Measurements from ENCODE around the gene XPR1. TPM values are rescaled to one million over a fixed set of nuclear protein-coding genes. Genes with fewer than 3 reads are reported as not detected.

Gene XPR1
- total RNA-seq, 1 donor from 2014 or later = 21.4 TPM

DNA sequence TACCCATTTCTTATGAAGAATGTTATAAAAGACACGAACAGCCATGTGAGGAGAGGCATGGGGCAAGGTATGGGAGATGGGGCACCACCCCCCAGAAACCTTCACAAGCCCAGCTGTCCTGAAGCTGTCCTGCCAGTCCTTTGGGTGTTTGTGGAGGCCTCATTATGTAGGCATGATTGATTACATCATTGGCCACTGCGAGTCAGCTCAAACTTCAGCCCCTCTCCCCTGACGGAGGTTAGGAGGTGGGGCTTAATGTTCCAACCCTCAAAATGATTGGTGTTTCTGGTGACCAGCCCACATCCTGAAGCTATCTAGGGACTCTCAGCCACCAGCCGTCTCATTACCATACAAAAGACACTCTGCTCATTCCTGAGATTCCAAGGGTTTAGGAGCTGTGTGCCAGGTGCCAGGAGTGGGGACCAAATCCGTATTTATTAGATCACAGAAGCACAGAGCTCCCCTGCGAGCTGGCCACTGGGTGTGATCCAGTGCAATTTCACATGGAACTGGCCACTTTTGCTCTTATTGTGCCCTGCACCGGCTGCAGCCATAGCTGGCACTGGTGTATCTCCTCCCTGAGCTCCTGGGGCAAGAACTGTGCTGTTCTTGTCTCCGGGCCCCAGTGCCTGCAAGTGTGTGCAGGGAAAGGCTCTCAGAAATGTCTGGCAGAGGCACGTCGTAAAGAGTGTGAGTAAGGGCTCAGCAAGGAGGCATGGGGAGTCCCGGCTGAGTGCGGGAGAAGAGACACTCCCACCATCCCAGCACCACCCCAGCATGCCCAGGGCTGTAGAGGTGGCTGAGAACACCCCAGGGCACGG, 291.4 kb downstream of the XPR1 start:
- H3K9me3 Mint-ChIP-seq (ENCODE audit: unreplicated experiment) = no peaks in the 10 kb centered on the region
- H3K36me3 Mint-ChIP-seq (ENCODE audit: unreplicated experiment) = no peaks in the 10 kb centered on the region
- no peaks in the 10 kb centered on the region for H3K27me3 Mint-ChIP-seq (ENCODE audit: unreplicated experiment)
- H3K4me3 Mint-ChIP-seq (ENCODE audit: unreplicated experiment) = no peak overlapping the region
- peak overlapping the region; percentile 63 for H3K27ac Mint-ChIP-seq (ENCODE audit: unreplicated experiment)
- peaks cover 63% of the 10 kb centered on the region for H3K4me1 Mint-ChIP-seq (ENCODE audit: unreplicated experiment)
- no peak for DNase-seq (ENCODE audit: extremely low spot score, unreplicated experiment)
- TF ChIP-seq, protein P1, sequence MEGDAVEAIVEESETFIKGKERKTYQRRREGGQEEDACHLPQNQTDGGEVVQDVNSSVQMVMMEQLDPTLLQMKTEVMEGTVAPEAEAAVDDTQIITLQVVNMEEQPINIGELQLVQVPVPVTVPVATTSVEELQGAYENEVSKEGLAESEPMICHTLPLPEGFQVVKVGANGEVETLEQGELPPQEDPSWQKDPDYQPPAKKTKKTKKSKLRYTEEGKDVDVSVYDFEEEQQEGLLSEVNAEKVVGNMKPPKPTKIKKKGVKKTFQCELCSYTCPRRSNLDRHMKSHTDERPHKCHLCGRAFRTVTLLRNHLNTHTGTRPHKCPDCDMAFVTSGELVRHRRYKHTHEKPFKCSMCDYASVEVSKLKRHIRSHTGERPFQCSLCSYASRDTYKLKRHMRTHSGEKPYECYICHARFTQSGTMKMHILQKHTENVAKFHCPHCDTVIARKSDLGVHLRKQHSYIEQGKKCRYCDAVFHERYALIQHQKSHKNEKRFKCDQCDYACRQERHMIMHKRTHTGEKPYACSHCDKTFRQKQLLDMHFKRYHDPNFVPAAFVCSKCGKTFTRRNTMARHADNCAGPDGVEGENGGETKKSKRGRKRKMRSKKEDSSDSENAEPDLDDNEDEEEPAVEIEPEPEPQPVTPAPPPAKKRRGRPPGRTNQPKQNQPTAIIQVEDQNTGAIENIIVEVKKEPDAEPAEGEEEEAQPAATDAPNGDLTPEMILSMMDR (IDR thresholded peaks at IDR 0.05) = no peak

DNA sequence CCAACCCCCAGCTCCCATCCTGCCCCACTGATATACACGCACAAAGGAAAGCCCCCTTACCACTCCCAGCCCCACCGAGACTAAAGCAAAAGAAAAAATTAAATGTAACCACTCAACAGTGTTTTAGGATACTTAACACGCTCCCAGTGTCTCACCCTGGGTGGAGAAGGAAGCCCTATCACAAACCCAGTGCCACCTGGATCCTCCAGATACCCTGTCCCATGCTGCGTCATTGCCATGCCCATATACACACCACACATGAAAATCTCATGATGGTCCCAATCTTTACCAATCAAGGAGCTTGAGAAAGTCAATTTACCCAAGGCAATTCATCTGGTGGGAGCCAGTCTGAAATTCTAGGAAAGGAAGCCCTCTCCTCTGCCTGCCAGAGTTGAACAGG, 292.1 kb downstream of the XPR1 start:
- Mint-ChIP-seq H3K36me3 (ENCODE audit: unreplicated experiment) (no peaks in the 10 kb centered on the region), H3K4me1 (ENCODE audit: unreplicated experiment) (peaks cover 69% of the 10 kb centered on the region), H3K27me3 (ENCODE audit: unreplicated experiment) (no peaks in the 10 kb centered on the region), H3K27ac (ENCODE audit: unreplicated experiment) (peak overlapping the region; percentile 31), H3K9me3 (ENCODE audit: unreplicated experiment) (no peaks in the 10 kb centered on the region), H3K4me3 (ENCODE audit: unreplicated experiment) (no peak overlapping the region)
- no peak for DNase-seq (ENCODE audit: extremely low spot score, unreplicated experiment)
- TF ChIP-seq, protein P1 (IDR thresholded peaks at IDR 0.05) = no peak

DNA sequence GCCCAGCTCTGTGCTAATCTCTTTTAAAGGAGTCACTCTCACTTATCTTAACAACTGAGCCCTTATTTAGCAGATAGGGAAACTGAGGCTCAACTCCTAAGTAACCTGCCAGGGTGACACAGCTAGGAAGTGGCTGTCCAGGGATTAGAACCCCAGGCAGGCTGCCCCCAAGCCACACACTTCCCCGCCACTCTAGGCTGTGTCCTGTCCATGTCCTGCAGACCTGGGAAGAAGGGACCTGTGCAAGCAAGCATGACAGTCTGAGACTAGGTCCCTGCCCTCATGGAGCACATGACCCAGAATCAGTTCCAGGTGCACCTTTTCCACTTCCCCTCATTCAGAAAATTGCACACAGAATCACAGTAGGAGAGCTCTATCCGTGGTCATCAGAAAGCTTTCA, 293.1 kb downstream of the XPR1 start:
- Mint-ChIP-seq H3K4me3 (ENCODE audit: unreplicated experiment) (no peak overlapping the region), H3K36me3 (ENCODE audit: unreplicated experiment) (peaks cover 3% of the 10 kb centered on the region), H3K4me1 (ENCODE audit: unreplicated experiment) (peaks cover 69% of the 10 kb centered on the region), H3K9me3 (ENCODE audit: unreplicated experiment) (no peaks in the 10 kb centered on the region), H3K27ac (ENCODE audit: unreplicated experiment) (no peak overlapping the region), H3K27me3 (ENCODE audit: unreplicated experiment) (no peaks in the 10 kb centered on the region)
- DNase-seq (ENCODE audit: extremely low spot score, unreplicated experiment) = no peak
- TF ChIP-seq, protein P1 (IDR thresholded peaks at IDR 0.05) = no peak

DNA sequence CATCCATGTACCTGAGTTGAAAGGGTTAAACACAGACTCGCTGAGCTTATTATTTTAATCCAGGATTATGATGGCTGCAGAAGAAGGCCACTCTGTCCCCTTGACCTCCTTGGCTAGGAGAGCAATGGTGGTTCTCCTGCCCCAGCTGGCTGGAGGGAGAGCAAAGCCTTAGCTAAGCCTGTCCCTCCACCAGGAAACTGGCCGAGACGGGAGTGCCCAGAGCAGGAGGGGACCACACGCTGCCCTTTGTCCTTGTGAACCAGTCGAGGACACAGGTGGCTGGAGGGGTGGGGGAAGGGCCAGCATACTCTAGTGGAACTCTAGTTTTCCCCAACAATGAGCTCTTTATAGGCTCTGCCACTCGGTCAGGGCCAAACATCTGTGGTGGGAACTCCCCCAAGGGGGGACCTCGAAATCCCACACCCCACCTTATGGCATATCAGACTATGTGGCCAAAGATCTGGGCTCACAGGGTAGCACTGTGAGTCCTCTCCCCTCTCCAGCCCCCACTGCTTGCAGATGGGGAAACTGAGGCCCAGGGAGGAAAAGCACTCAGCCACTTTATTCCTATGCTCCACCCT, 293.7 kb downstream of the XPR1 start:
- Mint-ChIP-seq H3K27ac (ENCODE audit: unreplicated experiment) (peak overlapping the region; percentile 90), H3K4me3 (ENCODE audit: unreplicated experiment) (no peak overlapping the region), H3K4me1 (ENCODE audit: unreplicated experiment) (peaks cover 69% of the 10 kb centered on the region)

More for the DNA sequence above, 293.7 kb downstream of the XPR1 start:
- Mint-ChIP-seq H3K36me3 (ENCODE audit: unreplicated experiment) (peaks cover 3% of the 10 kb centered on the region), H3K27me3 (ENCODE audit: unreplicated experiment) (no peaks in the 10 kb centered on the region), H3K9me3 (ENCODE audit: unreplicated experiment) (no peaks in the 10 kb centered on the region)
- no peak for DNase-seq (ENCODE audit: extremely low spot score, unreplicated experiment)
- TF ChIP-seq, protein P1 (IDR thresholded peaks at IDR 0.05) = no peak
